ENCODE measurements around the gene ADGRV1. TPM values are rescaled to one million over a fixed set of nuclear protein-coding genes. Genes with fewer than 3 reads are reported as not detected.

Gene ADGRV1, protein sequence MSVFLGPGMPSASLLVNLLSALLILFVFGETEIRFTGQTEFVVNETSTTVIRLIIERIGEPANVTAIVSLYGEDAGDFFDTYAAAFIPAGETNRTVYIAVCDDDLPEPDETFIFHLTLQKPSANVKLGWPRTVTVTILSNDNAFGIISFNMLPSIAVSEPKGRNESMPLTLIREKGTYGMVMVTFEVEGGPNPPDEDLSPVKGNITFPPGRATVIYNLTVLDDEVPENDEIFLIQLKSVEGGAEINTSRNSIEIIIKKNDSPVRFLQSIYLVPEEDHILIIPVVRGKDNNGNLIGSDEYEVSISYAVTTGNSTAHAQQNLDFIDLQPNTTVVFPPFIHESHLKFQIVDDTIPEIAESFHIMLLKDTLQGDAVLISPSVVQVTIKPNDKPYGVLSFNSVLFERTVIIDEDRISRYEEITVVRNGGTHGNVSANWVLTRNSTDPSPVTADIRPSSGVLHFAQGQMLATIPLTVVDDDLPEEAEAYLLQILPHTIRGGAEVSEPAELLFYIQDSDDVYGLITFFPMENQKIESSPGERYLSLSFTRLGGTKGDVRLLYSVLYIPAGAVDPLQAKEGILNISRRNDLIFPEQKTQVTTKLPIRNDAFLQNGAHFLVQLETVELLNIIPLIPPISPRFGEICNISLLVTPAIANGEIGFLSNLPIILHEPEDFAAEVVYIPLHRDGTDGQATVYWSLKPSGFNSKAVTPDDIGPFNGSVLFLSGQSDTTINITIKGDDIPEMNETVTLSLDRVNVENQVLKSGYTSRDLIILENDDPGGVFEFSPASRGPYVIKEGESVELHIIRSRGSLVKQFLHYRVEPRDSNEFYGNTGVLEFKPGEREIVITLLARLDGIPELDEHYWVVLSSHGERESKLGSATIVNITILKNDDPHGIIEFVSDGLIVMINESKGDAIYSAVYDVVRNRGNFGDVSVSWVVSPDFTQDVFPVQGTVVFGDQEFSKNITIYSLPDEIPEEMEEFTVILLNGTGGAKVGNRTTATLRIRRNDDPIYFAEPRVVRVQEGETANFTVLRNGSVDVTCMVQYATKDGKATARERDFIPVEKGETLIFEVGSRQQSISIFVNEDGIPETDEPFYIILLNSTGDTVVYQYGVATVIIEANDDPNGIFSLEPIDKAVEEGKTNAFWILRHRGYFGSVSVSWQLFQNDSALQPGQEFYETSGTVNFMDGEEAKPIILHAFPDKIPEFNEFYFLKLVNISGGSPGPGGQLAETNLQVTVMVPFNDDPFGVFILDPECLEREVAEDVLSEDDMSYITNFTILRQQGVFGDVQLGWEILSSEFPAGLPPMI (N-terminal part only)
- total RNA-seq (ENCODE audit: unreplicated experiment), result 18.2 TPM
- long read RNA-seq, partial matches to known transcripts, result 0 of 8 reads
- long read RNA-seq, other reads (novel, unspliced or antisense), result 8 of 8 reads

DNA sequence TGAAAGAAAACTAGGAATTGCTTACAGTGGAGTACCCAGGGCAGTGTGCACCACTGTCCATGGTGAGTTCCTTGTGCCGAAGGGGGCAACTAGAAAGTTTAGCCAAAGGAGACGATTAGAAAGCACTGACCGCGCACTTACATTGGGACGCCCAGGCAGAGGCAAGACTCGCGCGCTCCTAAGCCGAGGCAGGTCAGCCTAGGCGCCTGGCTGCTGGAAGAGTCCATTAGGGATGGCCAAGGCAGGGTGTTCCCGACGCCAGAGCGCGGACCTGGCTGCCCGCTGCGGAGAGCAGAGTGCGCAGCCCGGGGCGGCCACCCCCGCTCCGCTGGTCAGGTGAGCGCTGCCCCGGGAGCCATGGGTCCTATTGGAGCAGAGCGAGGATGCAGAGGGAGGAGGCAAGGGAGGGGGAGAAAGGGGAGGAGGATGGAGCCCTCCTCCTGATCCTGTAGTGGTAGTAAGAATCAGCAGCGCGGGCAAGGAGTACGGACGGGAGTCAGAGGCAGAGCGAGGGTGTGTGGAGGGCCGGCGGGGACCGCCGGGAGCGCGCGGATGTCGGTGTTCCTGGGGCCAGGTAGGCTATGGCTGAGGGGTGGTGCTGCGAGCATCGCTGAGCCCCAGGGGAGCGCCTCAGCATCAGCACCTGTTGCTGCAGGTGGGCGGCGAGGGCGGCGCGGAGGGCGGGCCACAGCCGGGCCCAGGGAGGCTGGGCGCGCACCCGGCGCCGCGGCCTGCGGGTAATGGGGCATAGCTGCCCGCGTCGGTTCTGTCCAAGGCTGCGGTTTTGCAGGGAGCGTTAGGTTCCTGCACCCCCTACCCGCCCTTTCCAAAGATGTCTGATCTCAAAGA lies at the start of gene ADGRV1:
TSS of gene ADGRV1 (plus strand) at position 454 of the 849 bp plus-strand sequence. CDS start at position 553, 99 bp downstream.
- peak; percentile 94 for DNase-seq
- Mint-ChIP-seq H3K4me1 (ENCODE audit: low read depth, unreplicated experiment) (peaks cover 13% of the 10 kb centered on the region), H3K27ac (ENCODE audit: unreplicated experiment) (no peak within 1 kb of the TSS), H3K36me3 (ENCODE audit: unreplicated experiment) (no peaks in the 10 kb centered on the region), H3K9me3 (ENCODE audit: unreplicated experiment) (peaks cover 2% of the 10 kb centered on the region), H3K4me3 (ENCODE audit: unreplicated experiment) (peak within 1 kb of the TSS; percentile 98), H3K27me3 (ENCODE audit: unreplicated experiment) (peaks cover 2% of the 10 kb centered on the region)
- TF ChIP-seq, protein P1, sequence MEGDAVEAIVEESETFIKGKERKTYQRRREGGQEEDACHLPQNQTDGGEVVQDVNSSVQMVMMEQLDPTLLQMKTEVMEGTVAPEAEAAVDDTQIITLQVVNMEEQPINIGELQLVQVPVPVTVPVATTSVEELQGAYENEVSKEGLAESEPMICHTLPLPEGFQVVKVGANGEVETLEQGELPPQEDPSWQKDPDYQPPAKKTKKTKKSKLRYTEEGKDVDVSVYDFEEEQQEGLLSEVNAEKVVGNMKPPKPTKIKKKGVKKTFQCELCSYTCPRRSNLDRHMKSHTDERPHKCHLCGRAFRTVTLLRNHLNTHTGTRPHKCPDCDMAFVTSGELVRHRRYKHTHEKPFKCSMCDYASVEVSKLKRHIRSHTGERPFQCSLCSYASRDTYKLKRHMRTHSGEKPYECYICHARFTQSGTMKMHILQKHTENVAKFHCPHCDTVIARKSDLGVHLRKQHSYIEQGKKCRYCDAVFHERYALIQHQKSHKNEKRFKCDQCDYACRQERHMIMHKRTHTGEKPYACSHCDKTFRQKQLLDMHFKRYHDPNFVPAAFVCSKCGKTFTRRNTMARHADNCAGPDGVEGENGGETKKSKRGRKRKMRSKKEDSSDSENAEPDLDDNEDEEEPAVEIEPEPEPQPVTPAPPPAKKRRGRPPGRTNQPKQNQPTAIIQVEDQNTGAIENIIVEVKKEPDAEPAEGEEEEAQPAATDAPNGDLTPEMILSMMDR (IDR thresholded peaks at IDR 0.05; ENCODE audit: partially characterized antibody, unreplicated experiment), result no peak

GRCh38 chr5:90510438-90510837 lies 48.2 kb upstream of the ADGRV1 start:
- H3K27me3 Mint-ChIP-seq (ENCODE audit: unreplicated experiment), result no peaks in the 10 kb centered on the region
- TF ChIP-seq, protein P1 (IDR thresholded peaks at IDR 0.05; ENCODE audit: partially characterized antibody, unreplicated experiment), result no peak
- no peaks in the 10 kb centered on the region for H3K4me1 Mint-ChIP-seq (ENCODE audit: low read depth, unreplicated experiment)
- no peaks in the 10 kb centered on the region for H3K36me3 Mint-ChIP-seq (ENCODE audit: unreplicated experiment)
- DNase-seq, result no peak
- no peak overlapping the region for H3K27ac Mint-ChIP-seq (ENCODE audit: unreplicated experiment)
- H3K4me3 Mint-ChIP-seq (ENCODE audit: unreplicated experiment), result no peak overlapping the region
- no peaks in the 10 kb centered on the region for H3K9me3 Mint-ChIP-seq (ENCODE audit: unreplicated experiment)

DNA sequence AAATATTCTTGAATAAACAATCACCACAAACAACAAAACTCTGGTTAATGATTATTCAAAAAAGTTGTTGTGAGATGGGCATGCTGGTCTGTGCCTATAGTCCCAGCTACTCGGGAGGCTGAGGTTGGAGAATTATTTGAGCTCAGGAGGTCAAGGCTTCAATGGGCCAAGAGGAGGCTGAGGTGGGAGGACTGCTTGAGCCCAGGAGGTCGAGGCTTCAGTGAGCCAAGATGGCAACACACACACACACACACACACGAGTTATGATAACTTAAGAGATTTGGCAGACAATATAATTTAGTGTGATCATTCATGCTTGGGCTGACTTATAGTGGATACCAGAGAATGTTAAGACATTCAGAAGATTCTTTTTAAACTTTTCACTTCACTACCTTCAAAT lies 44.1 kb upstream of the ADGRV1 start:
- Mint-ChIP-seq H3K27ac (ENCODE audit: unreplicated experiment) (no peak overlapping the region), H3K27me3 (ENCODE audit: unreplicated experiment) (no peaks in the 10 kb centered on the region), H3K36me3 (ENCODE audit: unreplicated experiment) (no peaks in the 10 kb centered on the region), H3K4me1 (ENCODE audit: low read depth, unreplicated experiment) (no peaks in the 10 kb centered on the region), H3K9me3 (ENCODE audit: unreplicated experiment) (no peaks in the 10 kb centered on the region), H3K4me3 (ENCODE audit: unreplicated experiment) (no peak overlapping the region)
- DNase-seq, result no peak
- TF ChIP-seq, protein P1 (IDR thresholded peaks at IDR 0.05; ENCODE audit: partially characterized antibody, unreplicated experiment), result no peak

DNA sequence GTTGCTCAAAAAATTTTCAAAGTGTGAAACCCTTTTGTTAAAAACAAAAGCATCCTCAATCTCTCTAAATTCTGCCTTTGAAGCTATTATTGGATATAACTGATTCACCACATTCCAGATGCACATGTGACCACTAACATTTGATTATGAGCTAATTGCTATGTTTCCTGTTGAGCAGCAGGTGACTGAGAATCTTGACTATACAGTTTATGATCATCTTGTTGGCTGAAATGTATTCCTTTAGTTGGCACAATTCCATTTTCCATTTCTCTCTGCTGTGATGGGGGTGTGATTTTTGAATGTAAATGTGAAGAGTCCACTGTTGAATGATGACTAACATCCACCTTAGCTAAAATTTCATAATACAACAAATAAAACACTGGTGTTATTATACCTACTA lies 39.9 kb upstream of the ADGRV1 start:
- Mint-ChIP-seq H3K27me3 (ENCODE audit: unreplicated experiment) (no peaks in the 10 kb centered on the region), H3K27ac (ENCODE audit: unreplicated experiment) (no peak overlapping the region), H3K4me1 (ENCODE audit: low read depth, unreplicated experiment) (no peaks in the 10 kb centered on the region), H3K4me3 (ENCODE audit: unreplicated experiment) (no peak overlapping the region), H3K9me3 (ENCODE audit: unreplicated experiment) (no peaks in the 10 kb centered on the region), H3K36me3 (ENCODE audit: unreplicated experiment) (peaks cover 4% of the 10 kb centered on the region)
- no peak for DNase-seq
- TF ChIP-seq, protein P1 (IDR thresholded peaks at IDR 0.05; ENCODE audit: partially characterized antibody, unreplicated experiment), result no peak

Measured in glutamatergic neuron (in vitro differentiated cells).